ENCODE measurements around the gene SLC6A13. TPM values are rescaled to one million over a fixed set of nuclear protein-coding genes. Genes with fewer than 3 reads are reported as not detected.

Gene SLC6A13
- polyA plus RNA-seq, 1 donor (not counting 4 experiments of a cell fraction or from before 2014, with no cell fraction given): 0.33 TPM

- no peak for DNase-seq (ENCODE audit: low read depth, low spot score)
- Histone ChIP-seq H4K20me1 (ENCODE audit: control insufficient read depth, extremely low read depth, insufficient read depth, low read length) (no peaks in the 10 kb centered on the region), H3K79me2 (ENCODE audit: control insufficient read depth, insufficient read depth, low read length) (no peaks in the 10 kb centered on the region), H3K4me3 (ENCODE audit: control insufficient read depth in 2 of 3, extremely low read depth in 1 of 3, insufficient read depth in 2 of 3, low read depth in 1 of 3, low read length in 3 of 3) (no peak overlapping the region), H3K9me1 (ENCODE audit: control insufficient read depth, extremely low read depth, insufficient read depth, low read length) (no peaks in the 10 kb centered on the region), H2AFZ (ENCODE audit: control insufficient read depth, low read length) (no peak overlapping the region), H3K4me1 (ENCODE audit: control insufficient read depth, extremely low read depth, insufficient read depth, low read length) (no peaks in the 10 kb centered on the region), H3K4me2 (ENCODE audit: control insufficient read depth, extremely low read depth, insufficient read depth, low read depth, low read length) (no peak overlapping the region), H3K9me3 (ENCODE audit: control insufficient read depth, low read depth, low read length) (no peaks in the 10 kb centered on the region), H3K27ac (ENCODE audit: control insufficient read depth, insufficient read depth, low read length) (no peak overlapping the region), H3K36me3 (ENCODE audit: control insufficient read depth in 2 of 2, extremely low read depth in 1 of 2, insufficient read depth in 2 of 2, low read length in 2 of 2) (no peaks in the 10 kb centered on the region), H3K27me3 (ENCODE audit: control insufficient read depth, extremely low read depth, insufficient read depth, low read length) (peaks cover 20% of the 10 kb centered on the region), H3K9ac (ENCODE audit: control insufficient read depth, extremely low read depth, insufficient read depth, low read length) (no peak overlapping the region)
- FAIRE-seq: no peak
- no peak for TF ChIP-seq CTCF (optimal IDR thresholded peaks at IDR 0.05 in 1 of 3, IDR thresholded peaks at IDR 0.05 in 1 of 3, conservative IDR thresholded peaks at IDR 0.05 in 1 of 3; ENCODE audit: extremely low read depth in 1 of 3, insufficient read depth in 2 of 3, low read length in 3 of 3)
- no peak for TF ChIP-seq EZH2 (IDR thresholded peaks at IDR 0.05; ENCODE audit: low read length)
- dilution Hi-C loops (cut with MboI; ENCODE audit: extremely low pct_ligation_motif_present, low sequenced_read_pairs): no loop called here
These were observed 38.3 kb downstream of the SLC6A13 start for GRCh38 chr12:224330-224729.

GRCh38 chr12:223841-224240, 38.8 kb downstream of the SLC6A13 start:
- peaks cover 25% of the 10 kb centered on the region for H3K27me3 ChIP-seq (ENCODE audit: control insufficient read depth, extremely low read depth, insufficient read depth, low read length)

More at GRCh38 chr12:223841-224240, 38.8 kb downstream of the SLC6A13 start:
- no peaks in the 10 kb centered on the region for H3K79me2 ChIP-seq (ENCODE audit: control insufficient read depth, insufficient read depth, low read length)
- no peaks in the 10 kb centered on the region for H4K20me1 ChIP-seq (ENCODE audit: control insufficient read depth, extremely low read depth, insufficient read depth, low read length)
- dilution Hi-C loops (cut with MboI; ENCODE audit: extremely low pct_ligation_motif_present, low sequenced_read_pairs): no loop called here
- no peak overlapping the region for H3K4me2 ChIP-seq (ENCODE audit: control insufficient read depth, extremely low read depth, insufficient read depth, low read depth, low read length)
- no peak overlapping the region for H2AFZ ChIP-seq (ENCODE audit: control insufficient read depth, low read length)
- no peak overlapping the region for H3K4me3 ChIP-seq (ENCODE audit: control insufficient read depth in 2 of 3, extremely low read depth in 1 of 3, insufficient read depth in 2 of 3, low read depth in 1 of 3, low read length in 3 of 3)
- H3K9ac ChIP-seq (ENCODE audit: control insufficient read depth, extremely low read depth, insufficient read depth, low read length): no peak overlapping the region
- DNase-seq (ENCODE audit: low read depth, low spot score) (no peak), FAIRE-seq (no peak)
- H3K36me3 ChIP-seq (ENCODE audit: control insufficient read depth in 2 of 2, extremely low read depth in 1 of 2, insufficient read depth in 2 of 2, low read length in 2 of 2): no peaks in the 10 kb centered on the region
- TF ChIP-seq CTCF (optimal IDR thresholded peaks at IDR 0.05 in 1 of 3, IDR thresholded peaks at IDR 0.05 in 1 of 3, conservative IDR thresholded peaks at IDR 0.05 in 1 of 3; ENCODE audit: extremely low read depth in 1 of 3, insufficient read depth in 2 of 3, low read length in 3 of 3): no peak
- TF ChIP-seq EZH2 (IDR thresholded peaks at IDR 0.05; ENCODE audit: low read length): no peak
- no peaks in the 10 kb centered on the region for H3K9me1 ChIP-seq (ENCODE audit: control insufficient read depth, extremely low read depth, insufficient read depth, low read length)
- no peaks in the 10 kb centered on the region for H3K4me1 ChIP-seq (ENCODE audit: control insufficient read depth, extremely low read depth, insufficient read depth, low read length)
- H3K9me3 ChIP-seq (ENCODE audit: control insufficient read depth, low read depth, low read length): no peaks in the 10 kb centered on the region
- no peak overlapping the region for H3K27ac ChIP-seq (ENCODE audit: control insufficient read depth, insufficient read depth, low read length)

Data from keratinocyte (primary cell).